PC-3 (cell line): Measurements from ENCODE around the gene CIITA.

Experiments
- EZH2 ChIP-seq: fragments of 300-600 bp; sonication (generic); IDR thresholded peaks from one replicate; pipeline ENCODE4 v1.6.1; 2017; ENCODE audit warnings: antibody characterized with exemption, mild to moderate bottlenecking, low read length; ENCODE audit not compliant: unreplicated experiment
- EZH2phosphoT487 ChIP-seq: fragments of 300-600 bp; sonication (generic); IDR thresholded peaks from 2 replicates; pipeline ENCODE4 v1.6.1; 2018; ENCODE audit warnings: mild to moderate bottlenecking, antibody characterized with exemption, low read length, borderline replicate concordance
- TF ChIP-seq, protein P1 (sequence below): fragments of 300-600 bp; sonication (generic); conservative IDR thresholded peaks from 2 replicates; pipeline ENCODE4 v1.5.1; 2017; ENCODE audit warnings: antibody characterized with exemption, low read depth, mild to moderate bottlenecking, low read length

DNA sequence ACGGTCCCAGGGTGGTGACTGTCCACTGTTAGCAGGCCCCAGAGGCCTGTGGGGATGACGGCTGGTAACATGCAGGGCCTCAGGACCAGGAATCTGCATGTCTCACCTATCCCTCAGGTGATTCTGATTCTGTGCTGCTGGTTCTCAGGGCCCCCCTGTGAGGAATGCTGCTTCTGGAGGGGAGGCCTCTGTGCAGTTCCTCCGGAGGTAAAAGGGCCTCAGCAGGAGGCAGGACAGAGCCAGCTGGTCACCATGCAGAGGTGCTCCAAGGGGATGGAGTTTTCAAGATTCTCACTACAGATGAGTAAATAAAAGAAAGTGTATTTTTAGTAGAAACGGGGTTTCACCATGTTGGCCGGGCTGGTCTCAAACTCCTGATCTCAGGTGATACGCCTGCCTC, 101.1 kb downstream of the CIITA start:
- TF ChIP-seq, protein P1, sequence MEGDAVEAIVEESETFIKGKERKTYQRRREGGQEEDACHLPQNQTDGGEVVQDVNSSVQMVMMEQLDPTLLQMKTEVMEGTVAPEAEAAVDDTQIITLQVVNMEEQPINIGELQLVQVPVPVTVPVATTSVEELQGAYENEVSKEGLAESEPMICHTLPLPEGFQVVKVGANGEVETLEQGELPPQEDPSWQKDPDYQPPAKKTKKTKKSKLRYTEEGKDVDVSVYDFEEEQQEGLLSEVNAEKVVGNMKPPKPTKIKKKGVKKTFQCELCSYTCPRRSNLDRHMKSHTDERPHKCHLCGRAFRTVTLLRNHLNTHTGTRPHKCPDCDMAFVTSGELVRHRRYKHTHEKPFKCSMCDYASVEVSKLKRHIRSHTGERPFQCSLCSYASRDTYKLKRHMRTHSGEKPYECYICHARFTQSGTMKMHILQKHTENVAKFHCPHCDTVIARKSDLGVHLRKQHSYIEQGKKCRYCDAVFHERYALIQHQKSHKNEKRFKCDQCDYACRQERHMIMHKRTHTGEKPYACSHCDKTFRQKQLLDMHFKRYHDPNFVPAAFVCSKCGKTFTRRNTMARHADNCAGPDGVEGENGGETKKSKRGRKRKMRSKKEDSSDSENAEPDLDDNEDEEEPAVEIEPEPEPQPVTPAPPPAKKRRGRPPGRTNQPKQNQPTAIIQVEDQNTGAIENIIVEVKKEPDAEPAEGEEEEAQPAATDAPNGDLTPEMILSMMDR, result no peak
- TF ChIP-seq EZH2 (no peak), EZH2phosphoT487 (no peak)
